Measurements from ENCODE around the gene NBAS.

GRCh38 chr2:15517793-15518192, 43.3 kb downstream of the NBAS start:
- TF ChIP-seq CTCF (IDR thresholded peaks at IDR 0.05) = no peak
- no peak for TF ChIP-seq POLR2A (IDR thresholded peaks at IDR 0.05)
